Measurements from ENCODE around the gene DENND10.
"Not testable (repeated sequence)": the region's sequence is repeated elsewhere in the genome, so short reads cannot be mapped to it uniquely, and the experiment has no call there.

DENND10 gene

GRCh38 chr10:119174109-119174508 lies 70.2 kb downstream of the DENND10 start:
- no peak for TF ChIP-seq CTCF (IDR thresholded peaks at IDR 0.05; ENCODE audit: low read length, missing control alignments)
- no peak overlapping the region for H3K4me3 ChIP-seq (replicated peaks; ENCODE audit: low read depth, low read length)
- DNase-seq (ENCODE audit: low read depth): no peak

DNA sequence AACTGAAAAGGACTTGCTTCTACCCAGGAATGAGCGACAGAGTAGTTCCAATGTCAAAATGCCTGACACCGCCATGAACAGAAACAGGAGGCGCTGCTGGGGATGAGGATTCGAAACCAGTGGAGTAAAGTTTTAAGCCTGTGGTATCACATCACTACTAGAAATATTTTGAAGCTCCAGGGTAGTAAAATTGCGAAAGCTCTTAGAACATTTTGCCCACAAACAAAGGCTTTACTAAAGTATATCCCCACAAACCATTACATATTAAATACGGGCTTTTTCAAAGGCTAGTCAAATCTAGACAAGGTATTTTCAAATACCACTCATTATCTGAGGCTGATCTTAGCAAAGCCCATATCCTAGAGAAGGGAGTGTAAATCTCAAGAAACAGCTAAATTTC lies 72.3 kb downstream of the DENND10 start:
- no peak overlapping the region for H3K4me3 ChIP-seq (replicated peaks; ENCODE audit: low read depth, low read length)
- TF ChIP-seq CTCF (IDR thresholded peaks at IDR 0.05; ENCODE audit: low read length, missing control alignments): no peak
- DNase-seq (ENCODE audit: low read depth): no peak

GRCh38 chr10:119177708-119178371 lies 73.9 kb downstream of the DENND10 start:
- no peak for DNase-seq (ENCODE audit: low read depth)
- peak overlapping the region; percentile 96 for H3K4me3 ChIP-seq (replicated peaks; ENCODE audit: low read depth, low read length)
- TF ChIP-seq CTCF (IDR thresholded peaks at IDR 0.05; ENCODE audit: low read length, missing control alignments): no peak

- TF ChIP-seq CTCF (IDR thresholded peaks at IDR 0.05; ENCODE audit: low read length, missing control alignments): no peak
- DNase-seq (ENCODE audit: low read depth): peak; percentile 88
Measured at GRCh38 chr10:119178372-119179119, 74.6 kb downstream of the DENND10 start, which contains the start of gene PRDX3. Gene PRDX3 (minus strand): TSS chr10:119178812. CDS start chr10:119178790, 22 bp downstream.

DNA sequence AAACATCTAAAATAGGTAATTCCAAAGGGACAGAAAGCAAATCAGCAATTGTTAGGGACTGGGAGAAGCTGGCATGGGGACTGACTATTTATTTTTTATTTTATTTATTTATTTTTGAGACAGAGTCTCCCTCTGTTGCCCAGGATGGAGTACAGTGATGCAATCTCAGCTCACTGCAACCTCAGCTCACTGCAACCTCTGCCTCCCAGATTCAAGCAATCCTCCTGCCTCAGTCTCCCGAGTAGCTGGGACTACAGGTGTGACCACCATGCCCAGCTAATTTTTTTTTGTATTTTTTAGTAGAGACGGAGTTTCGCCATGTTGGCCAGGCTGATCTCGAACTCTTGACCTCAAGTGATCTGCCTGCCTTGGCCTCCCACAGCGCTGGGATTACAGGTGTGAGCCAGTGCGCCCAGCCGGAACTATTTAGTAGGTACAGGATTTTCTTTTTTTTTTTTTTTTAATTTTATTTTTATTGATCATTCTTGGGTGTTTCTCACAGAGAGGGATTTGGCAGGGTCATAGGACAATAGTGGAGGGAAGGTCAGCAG lies 77.0 kb downstream of the DENND10 start:
- DNase-seq (ENCODE audit: low read depth); H3K4me3 ChIP-seq (replicated peaks; ENCODE audit: low read depth, low read length): not testable (repeated sequence)

More at GRCh38 chr10:119178372-119179119, 74.6 kb downstream of the DENND10 start, which contains the start of gene PRDX3:
- peak within 1 kb of the TSS; percentile 96 for H3K4me3 ChIP-seq (replicated peaks; ENCODE audit: low read depth, low read length)

GRCh38 chr10:119183664-119184412 lies 79.9 kb downstream of the DENND10 start:
- no peak overlapping the region for H3K4me3 ChIP-seq (replicated peaks; ENCODE audit: low read depth, low read length)
- no peak for TF ChIP-seq CTCF (IDR thresholded peaks at IDR 0.05; ENCODE audit: low read length, missing control alignments)
- no peak for DNase-seq (ENCODE audit: low read depth)

All from fibroblast of pulmonary artery (primary cell).